ENCODE results near the gene POLR1D.

- TF ChIP-seq, protein P1, sequence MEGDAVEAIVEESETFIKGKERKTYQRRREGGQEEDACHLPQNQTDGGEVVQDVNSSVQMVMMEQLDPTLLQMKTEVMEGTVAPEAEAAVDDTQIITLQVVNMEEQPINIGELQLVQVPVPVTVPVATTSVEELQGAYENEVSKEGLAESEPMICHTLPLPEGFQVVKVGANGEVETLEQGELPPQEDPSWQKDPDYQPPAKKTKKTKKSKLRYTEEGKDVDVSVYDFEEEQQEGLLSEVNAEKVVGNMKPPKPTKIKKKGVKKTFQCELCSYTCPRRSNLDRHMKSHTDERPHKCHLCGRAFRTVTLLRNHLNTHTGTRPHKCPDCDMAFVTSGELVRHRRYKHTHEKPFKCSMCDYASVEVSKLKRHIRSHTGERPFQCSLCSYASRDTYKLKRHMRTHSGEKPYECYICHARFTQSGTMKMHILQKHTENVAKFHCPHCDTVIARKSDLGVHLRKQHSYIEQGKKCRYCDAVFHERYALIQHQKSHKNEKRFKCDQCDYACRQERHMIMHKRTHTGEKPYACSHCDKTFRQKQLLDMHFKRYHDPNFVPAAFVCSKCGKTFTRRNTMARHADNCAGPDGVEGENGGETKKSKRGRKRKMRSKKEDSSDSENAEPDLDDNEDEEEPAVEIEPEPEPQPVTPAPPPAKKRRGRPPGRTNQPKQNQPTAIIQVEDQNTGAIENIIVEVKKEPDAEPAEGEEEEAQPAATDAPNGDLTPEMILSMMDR (IDR thresholded peaks at IDR 0.05), result no peak
- no peak for TF ChIP-seq POLR2A (IDR thresholded peaks at IDR 0.05)
Observed at GRCh38 chr13:27587095-27587746, 34.5 kb upstream of the POLR1D start.
